Upper lobe of left lung (tissue), 4 donors: ENCODE results near the gene UBE2K.

ENCODE experiments used
- CTCF ChIP-seq, 6 experiments: fragments of 450-650 bp in 4 of 6; fragments of 200-600 bp in 2 of 6; sonication (generic) in 2 of 6; IDR thresholded peaks; one replicate each; pipeline ENCODE4 v1.5.1; 2016 to 2019; ENCODE audit warnings: antibody characterized with exemption in 6 of 6
- EP300 ChIP-seq, 4 donors: sonication (generic); formaldehyde crosslinking; IDR thresholded peaks; one replicate each; pipeline ENCODE4 v1.5.1; 2017; ENCODE audit warnings: antibody characterized with exemption in 4 of 4, control low read depth in 2 of 4
- POLR2A ChIP-seq, 4 donors: fragments of 450-650 bp; IDR thresholded peaks; one replicate each; pipeline ENCODE4 v1.5.1; 2016 to 2017; ENCODE audit warnings: antibody characterized with exemption in 4 of 4, mild to moderate bottlenecking in 2 of 4
- POLR2AphosphoS5 ChIP-seq, 2 donors: sonication (generic); formaldehyde crosslinking; IDR thresholded peaks; one replicate each; pipeline ENCODE4 v1.5.1; 2017; ENCODE audit warnings: antibody characterized with exemption in 2 of 2

- no peak for TF ChIP-seq CTCF (IDR thresholded peaks at IDR 0.05)
- TF ChIP-seq POLR2AphosphoS5 (IDR thresholded peaks at IDR 0.05): no peak
- TF ChIP-seq EP300 (IDR thresholded peaks at IDR 0.05): no peak
- no peak for TF ChIP-seq POLR2A (IDR thresholded peaks at IDR 0.05)
These were observed 29.0 kb upstream of the UBE2K start for GRCh38 chr4:39668887-39669286.
